Nephron (organoid): ENCODE data around the gene PTPN2.

Source experiments
- H3K27ac Mint-ChIP-seq, 3 experiments: 2 replicates each; pipeline ENCODE4 v1.8.0; 2020; ENCODE audit warnings: mixed read lengths in 3 of 3, mild to moderate bottlenecking in 2 of 3, moderate library complexity in 1 of 3
- H3K27me3 Mint-ChIP-seq: 2 replicates; pipeline ENCODE4 v1.8.0; 2021; ENCODE audit warnings: low read depth, mild to moderate bottlenecking, moderate library complexity, mixed read lengths
- H3K36me3 Mint-ChIP-seq: 2 replicates; pipeline ENCODE4 v1.8.0; 2020; ENCODE audit warnings: low read depth, mixed read lengths
- H3K4me1 Mint-ChIP-seq: 2 replicates; pipeline ENCODE4 v1.8.0; 2020; ENCODE audit warnings: mixed read lengths
- H3K4me3 Mint-ChIP-seq, 3 experiments: 2 replicates each; pipeline ENCODE4 v1.8.0; 2020; ENCODE audit warnings: mild to moderate bottlenecking in 3 of 3, mixed read lengths in 3 of 3, moderate library complexity in 2 of 3
- H3K9me3 Mint-ChIP-seq: 2 replicates; pipeline ENCODE4 v1.8.0; 2020; ENCODE audit warnings: mixed read lengths
- TF ChIP-seq, protein P1 (sequence below), 3 experiments: fragments of 200-600 bp; sonication (generic); IDR thresholded peaks; one replicate each; pipeline ENCODE4 v1.5.0; 2021; ENCODE audit warnings: antibody characterized with exemption in 3 of 3; ENCODE audit not compliant: unreplicated experiment in 3 of 3

PTPN2 gene

DNA sequence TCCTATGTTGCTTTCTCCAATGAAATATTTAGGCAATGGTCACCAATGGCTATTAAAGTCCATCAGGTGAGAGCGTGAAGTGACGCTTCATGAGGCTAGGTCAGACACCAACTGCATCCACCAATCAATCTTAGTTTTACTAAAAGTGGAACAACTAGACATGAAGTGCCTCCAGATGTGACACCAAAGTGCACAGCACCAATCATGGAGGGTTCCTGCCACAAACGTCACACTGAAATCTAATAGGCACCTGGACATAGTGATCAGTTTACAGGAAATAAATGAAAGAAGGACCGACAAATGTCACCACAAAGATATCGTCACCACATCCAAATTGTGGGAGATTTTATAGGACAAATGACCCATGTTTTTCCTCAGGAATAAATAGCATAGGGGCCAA lies 110.7 kb downstream of the PTPN2 start:
- Mint-ChIP-seq H3K27ac (no peak overlapping the region), H3K27me3 (no peaks in the 10 kb centered on the region), H3K4me3 (no peak overlapping the region), H3K4me1 (no peaks in the 10 kb centered on the region), H3K36me3 (no peaks in the 10 kb centered on the region), H3K9me3 (no peaks in the 10 kb centered on the region)
- TF ChIP-seq, protein P1, sequence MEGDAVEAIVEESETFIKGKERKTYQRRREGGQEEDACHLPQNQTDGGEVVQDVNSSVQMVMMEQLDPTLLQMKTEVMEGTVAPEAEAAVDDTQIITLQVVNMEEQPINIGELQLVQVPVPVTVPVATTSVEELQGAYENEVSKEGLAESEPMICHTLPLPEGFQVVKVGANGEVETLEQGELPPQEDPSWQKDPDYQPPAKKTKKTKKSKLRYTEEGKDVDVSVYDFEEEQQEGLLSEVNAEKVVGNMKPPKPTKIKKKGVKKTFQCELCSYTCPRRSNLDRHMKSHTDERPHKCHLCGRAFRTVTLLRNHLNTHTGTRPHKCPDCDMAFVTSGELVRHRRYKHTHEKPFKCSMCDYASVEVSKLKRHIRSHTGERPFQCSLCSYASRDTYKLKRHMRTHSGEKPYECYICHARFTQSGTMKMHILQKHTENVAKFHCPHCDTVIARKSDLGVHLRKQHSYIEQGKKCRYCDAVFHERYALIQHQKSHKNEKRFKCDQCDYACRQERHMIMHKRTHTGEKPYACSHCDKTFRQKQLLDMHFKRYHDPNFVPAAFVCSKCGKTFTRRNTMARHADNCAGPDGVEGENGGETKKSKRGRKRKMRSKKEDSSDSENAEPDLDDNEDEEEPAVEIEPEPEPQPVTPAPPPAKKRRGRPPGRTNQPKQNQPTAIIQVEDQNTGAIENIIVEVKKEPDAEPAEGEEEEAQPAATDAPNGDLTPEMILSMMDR (IDR thresholded peaks at IDR 0.05; ENCODE audit: unreplicated experiment in 3 of 3), result no peak

DNA sequence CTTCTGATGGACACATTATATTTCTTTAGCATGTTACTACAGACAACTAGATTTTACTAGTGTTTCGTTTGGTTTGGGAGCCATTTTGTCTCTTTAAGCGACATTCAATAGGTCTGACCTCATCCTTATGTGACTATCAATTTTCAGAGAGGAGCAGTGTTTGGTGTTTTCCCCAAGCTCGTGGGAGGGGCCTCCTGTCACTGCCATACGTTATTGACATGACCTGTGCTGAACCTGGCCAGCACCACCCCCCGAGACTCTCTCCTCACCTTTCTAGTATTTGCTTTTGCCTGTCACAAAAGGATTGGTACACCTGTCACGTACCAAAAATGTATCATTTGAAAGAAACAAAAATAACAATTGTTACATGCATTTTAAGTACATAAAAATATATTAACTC lies 111.9 kb downstream of the PTPN2 start:
- Mint-ChIP-seq H3K4me1 (no peaks in the 10 kb centered on the region), H3K27me3 (no peaks in the 10 kb centered on the region), H3K4me3 (no peak overlapping the region), H3K36me3 (no peaks in the 10 kb centered on the region), H3K9me3 (no peaks in the 10 kb centered on the region), H3K27ac (no peak overlapping the region)
- TF ChIP-seq, protein P1 (IDR thresholded peaks at IDR 0.05; ENCODE audit: unreplicated experiment in 3 of 3), result no peak

DNA sequence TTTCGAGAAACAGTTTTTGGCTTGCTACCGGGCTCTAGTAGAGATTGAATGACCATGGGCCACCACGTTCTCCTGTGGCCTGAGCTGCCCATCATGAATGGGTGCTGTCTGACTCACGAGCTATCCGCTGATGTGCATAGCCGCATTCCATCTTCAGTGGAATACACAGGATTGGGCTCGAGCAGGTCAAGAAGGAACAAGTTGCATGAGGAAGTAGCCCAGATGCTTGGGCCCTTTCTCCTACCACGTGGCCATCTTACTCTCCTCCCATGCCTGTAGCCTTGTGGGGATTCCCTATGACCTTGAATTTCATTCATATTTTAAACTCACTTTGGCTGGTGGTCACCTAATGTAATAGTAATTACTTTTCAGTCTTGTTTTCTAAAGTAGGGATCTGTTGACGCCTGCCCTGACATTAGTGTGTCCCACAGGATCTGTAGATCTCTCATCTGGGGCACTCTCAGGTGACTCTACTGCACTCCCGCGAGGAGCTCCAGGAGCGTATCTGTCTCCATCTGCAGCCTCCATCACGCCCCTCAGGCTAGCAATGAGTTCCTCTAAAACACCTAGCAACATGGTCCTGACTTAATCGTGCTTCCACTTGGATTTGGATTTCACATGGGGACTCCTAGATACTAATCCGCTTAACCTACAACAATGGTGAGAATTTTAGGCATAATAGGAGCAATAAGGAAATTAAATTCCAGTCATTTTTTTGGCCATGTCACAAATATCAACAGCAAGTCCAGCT lies 113.4 kb downstream of the PTPN2 start:
- H3K27me3 Mint-ChIP-seq, result no peaks in the 10 kb centered on the region
- no peaks in the 10 kb centered on the region for H3K36me3 Mint-ChIP-seq
- H3K4me1 Mint-ChIP-seq, result no peaks in the 10 kb centered on the region
- H3K4me3 Mint-ChIP-seq, result no peak overlapping the region
- H3K27ac Mint-ChIP-seq, result no peak overlapping the region
- TF ChIP-seq, protein P1 (IDR thresholded peaks at IDR 0.05; ENCODE audit: unreplicated experiment in 3 of 3), result no peak
- H3K9me3 Mint-ChIP-seq, result no peaks in the 10 kb centered on the region

DNA sequence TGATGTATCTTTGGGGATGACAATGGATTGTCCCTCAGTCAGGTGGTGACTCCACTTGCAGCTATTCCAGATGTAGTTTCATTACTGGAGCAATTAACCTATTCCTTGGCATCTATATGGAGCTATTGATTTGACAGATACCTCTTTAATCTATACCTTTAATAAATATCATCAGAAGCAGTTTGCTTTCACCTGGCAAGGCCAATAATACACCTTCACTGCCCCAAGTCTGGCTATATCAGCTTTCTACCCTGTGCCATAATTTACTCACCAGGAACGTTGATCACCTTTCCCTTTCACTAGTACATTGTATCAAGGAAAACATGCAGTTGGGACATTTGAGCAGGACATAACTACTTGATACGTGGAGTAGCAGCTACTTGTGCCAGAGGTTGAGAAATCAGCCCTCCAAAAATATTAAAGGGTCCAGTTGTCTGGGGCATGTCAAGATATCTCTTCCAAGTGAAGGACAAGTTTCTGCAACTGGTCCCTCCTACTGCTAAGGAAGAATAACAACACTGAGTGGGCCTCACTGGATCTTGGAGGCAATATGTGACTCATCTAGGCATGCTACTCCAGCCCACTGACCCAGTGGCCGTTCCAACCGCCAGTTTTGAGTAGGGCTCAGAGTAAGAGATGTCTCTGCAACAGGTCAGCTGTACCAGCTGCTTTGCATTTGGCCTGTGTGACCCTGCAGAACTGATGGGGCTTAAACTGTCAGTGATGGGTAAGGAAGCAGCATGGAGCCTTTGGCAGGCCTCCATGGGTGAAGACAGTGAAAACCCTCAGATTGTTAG lies 114.2 kb downstream of the PTPN2 start:
- Mint-ChIP-seq H3K27me3 (no peaks in the 10 kb centered on the region), H3K9me3 (no peaks in the 10 kb centered on the region), H3K4me3 (no peak overlapping the region), H3K36me3 (no peaks in the 10 kb centered on the region), H3K4me1 (no peaks in the 10 kb centered on the region), H3K27ac (no peak overlapping the region)
- TF ChIP-seq, protein P1 (IDR thresholded peaks at IDR 0.05; ENCODE audit: unreplicated experiment in 3 of 3), result no peak

DNA sequence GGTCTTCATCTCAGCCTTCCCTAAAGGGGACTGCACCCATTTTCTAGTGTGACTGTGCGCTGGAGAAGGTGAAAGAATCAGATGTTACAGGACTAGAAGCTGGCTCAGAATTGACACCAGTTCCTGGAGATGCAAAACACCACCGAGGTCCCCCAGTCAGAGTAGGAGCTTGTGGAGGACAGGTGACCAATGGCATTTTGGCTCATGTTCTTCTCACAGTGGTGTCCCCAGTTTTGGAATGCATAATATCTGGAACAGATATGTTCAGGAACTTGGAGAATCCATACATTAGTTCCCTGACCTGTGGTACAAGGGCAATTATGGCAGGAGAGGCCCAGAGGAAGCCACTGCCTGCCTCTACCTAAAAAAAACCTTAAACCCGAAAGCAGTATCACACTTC lies 114.9 kb downstream of the PTPN2 start:
- Mint-ChIP-seq H3K27me3 (no peaks in the 10 kb centered on the region), H3K4me1 (no peaks in the 10 kb centered on the region), H3K27ac (no peak overlapping the region), H3K4me3 (no peak overlapping the region), H3K36me3 (no peaks in the 10 kb centered on the region), H3K9me3 (no peaks in the 10 kb centered on the region)
- TF ChIP-seq, protein P1 (IDR thresholded peaks at IDR 0.05; ENCODE audit: unreplicated experiment in 3 of 3), result no peak
